Inflammatory macrophage treated with lipopolysaccharide for 1 hour (primary cell): ENCODE measurements around the gene WDR6.

Source experiments
- DNase-seq, 2 donors: peaks; one replicate each; pipeline ENCODE4 v3.0.0-alpha.2; 2020 to 2022

WDR6 gene

GRCh38 chr3:49030321-49030720 lies 23.1 kb downstream of the WDR6 start:
- no peak for DNase-seq

- no peak for DNase-seq
Measured at GRCh38 chr3:49032646-49033304, 25.6 kb downstream of the WDR6 start.

- DNase-seq, result no peak
Measured at GRCh38 chr3:49034650-49035049, 27.5 kb downstream of the WDR6 start.

- peak; percentile 74 to 75 for DNase-seq
Measured at GRCh38 chr3:49035281-49035680, 28.1 kb downstream of the WDR6 start.

GRCh38 chr3:49053543-49053942 lies 46.4 kb downstream of the WDR6 start:
- DNase-seq, result no peak

- DNase-seq, result no peak
Measured at GRCh38 chr3:49054344-49054862, 47.2 kb downstream of the WDR6 start.

GRCh38 chr3:49057268-49057667 lies 50.1 kb downstream of the WDR6 start:
- DNase-seq, result no peak

GRCh38 chr3:49058011-49058410 lies 50.8 kb downstream of the WDR6 start:
- no peak for DNase-seq
